ENCODE results near the gene PBX1.

- TF ChIP-seq CTCF (IDR thresholded peaks at IDR 0.05) (no peak), POLR2A (IDR thresholded peaks at IDR 0.05) (no peak), EP300 (IDR thresholded peaks at IDR 0.05) (no peak)
Observed at GRCh38 chr1:164876398-164877116, 317.6 kb downstream of the PBX1 start.
